Measurements from ENCODE around the gene CABLES1.
"Not testable (repeated sequence)": the region's sequence is repeated elsewhere in the genome, so short reads cannot be mapped to it uniquely, and the experiment has no call there.

Gene CABLES1

GRCh38 chr18:23143016-23143814, 7.9 kb downstream of the CABLES1 start:
- no peak for DNase-seq

GRCh38 chr18:23143815-23144261, 8.6 kb downstream of the CABLES1 start:
- DNase-seq: no peak

GRCh38 chr18:23144640-23145039, 9.4 kb downstream of the CABLES1 start:
- DNase-seq: no peak

- no peak for DNase-seq
Observed at GRCh38 chr18:23145621-23146020, 10.3 kb downstream of the CABLES1 start.

GRCh38 chr18:23146861-23147469, 11.7 kb downstream of the CABLES1 start:
- DNase-seq: no peak

DNA sequence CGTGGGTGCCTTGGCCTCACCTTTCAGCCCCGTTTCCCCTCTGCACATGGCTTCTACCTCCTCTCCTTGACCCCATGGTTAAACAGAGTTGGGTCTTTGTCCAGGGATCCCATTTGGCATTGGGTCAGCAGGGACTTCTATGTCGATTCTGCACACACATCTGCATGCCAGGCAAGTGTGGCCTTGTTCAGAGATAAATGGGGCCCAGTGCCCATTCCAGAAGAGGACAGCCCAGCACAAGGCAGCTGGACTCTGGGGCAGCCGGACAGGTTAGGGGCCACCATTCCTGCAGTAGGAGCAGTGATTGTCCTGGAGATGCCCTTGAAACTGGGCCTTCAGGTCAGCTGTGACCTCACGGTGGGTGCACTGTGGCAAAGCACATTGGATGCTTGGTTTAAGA, 13.1 kb downstream of the CABLES1 start:
- no peak for DNase-seq

- DNase-seq: no peak
Observed at GRCh38 chr18:23149570-23149969, 14.3 kb downstream of the CABLES1 start.

DNA sequence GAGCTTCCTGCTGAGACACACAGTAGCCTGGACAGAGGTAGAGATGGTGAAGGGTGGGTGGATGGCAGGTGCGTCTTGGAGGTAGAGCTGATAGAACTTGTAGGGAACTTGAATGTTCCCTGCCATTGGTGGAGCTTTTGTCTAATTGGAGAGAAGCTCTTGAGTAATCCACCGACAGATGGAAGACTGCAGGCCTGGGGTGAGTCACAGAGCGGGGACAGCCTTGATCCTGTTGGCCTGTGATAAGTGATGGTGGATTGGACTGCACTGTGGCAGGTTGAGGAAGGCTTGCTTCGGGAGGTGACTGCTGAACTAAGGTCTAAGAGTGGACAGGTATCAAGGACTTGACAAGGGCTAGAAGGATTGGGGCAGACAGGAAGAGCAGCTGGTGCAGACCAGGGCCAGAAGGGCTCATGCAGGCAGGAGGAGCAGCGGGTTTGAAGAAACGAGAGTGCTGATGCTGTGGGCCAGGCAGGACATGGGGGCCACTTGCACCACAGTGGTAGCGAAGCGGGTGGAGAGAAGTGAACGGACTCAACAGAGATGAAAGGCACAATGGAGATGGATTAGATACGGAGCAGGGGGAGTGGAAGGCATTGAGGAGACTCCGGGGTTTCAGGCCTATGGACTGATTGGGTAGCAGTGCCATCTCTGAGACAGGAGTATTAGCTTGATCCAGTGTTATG, 16.3 kb downstream of the CABLES1 start:
- DNase-seq: no peak

GRCh38 chr18:23154030-23154429, 18.7 kb downstream of the CABLES1 start:
- no peak for DNase-seq

GRCh38 chr18:23154823-23155500, 19.7 kb downstream of the CABLES1 start:
- no peak for DNase-seq

DNA sequence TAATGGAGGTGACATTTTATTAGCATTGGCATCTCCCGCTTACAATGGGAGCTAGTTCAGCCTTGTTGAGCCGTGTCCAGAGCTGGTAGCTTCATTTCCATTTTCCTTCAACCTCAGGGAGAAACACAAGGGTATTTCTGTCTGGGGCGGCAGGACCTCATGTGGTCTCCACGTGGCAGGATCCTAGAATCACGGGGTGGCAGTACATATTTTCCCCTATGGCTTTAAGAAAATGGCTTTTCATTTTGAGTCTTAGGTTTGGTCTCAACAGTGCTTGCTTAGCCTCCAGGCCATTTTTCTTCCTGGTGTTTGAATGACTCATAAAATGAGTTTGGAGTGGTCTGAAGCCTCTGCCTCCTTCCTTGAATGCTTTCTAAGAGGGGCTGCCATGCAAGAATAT, 20.3 kb downstream of the CABLES1 start:
- no peak for DNase-seq

DNA sequence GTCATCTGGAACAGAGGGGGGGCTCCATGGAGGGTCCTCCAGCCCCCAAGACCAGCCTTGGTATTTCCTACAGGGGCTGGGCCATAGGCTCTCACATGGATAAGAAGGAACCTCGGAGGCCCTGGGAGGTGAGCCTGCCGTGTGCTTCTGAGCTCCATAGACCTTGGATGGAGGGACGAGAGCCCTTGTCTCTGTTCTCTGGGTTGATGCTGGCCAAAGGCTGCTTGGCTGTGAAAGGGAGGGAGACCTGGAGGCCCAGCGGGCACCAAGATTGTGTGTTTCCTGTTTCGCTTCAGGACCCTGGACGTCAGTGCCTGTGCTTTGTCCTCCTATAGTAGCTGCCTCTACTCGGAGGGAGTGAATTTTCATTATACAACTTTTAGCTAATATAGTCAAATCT, 20.8 kb downstream of the CABLES1 start:
- DNase-seq: no peak

DNA sequence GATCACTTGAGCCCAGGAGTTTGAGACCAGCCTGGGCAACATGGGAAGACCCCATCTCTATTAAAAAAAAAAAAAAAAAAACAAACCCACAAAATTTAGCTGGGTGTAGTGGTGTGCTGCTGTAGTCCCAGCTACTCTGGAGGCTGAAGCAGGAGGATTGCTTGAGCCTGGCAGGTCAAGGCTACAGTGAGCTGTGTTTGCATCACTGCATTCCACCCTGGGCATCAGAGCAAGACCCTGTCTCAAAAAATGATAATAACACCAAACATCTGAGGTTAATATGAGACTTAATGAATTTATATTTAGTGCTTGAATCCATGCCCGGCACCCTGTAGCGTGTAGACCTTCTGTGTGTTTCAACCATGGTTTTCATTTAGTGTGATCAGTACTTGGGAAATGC, 22.8 kb downstream of the CABLES1 start:
- DNase-seq: no peak

GRCh38 chr18:23158884-23159283, 23.6 kb downstream of the CABLES1 start:
- not testable (repeated sequence) for DNase-seq

DNA sequence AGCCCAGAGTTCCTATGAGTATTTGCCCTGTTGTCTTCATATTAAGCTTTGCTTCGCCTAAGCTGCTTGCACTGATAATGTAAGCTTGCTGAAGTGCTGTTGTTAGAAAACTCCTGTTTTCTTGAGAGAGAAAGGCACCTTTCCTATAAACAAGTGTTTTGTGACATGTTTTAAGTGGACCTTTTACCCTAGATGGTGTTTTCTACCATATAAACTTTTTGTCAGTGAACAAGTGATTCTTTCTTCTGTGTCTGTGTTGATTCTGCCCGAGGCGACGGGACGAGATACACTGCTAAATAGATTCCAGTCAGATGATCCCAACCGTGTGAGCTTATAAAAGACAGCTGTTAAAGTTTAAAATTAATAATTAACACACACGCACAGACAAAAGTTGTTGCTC, 24.1 kb downstream of the CABLES1 start:
- DNase-seq: no peak

DNA sequence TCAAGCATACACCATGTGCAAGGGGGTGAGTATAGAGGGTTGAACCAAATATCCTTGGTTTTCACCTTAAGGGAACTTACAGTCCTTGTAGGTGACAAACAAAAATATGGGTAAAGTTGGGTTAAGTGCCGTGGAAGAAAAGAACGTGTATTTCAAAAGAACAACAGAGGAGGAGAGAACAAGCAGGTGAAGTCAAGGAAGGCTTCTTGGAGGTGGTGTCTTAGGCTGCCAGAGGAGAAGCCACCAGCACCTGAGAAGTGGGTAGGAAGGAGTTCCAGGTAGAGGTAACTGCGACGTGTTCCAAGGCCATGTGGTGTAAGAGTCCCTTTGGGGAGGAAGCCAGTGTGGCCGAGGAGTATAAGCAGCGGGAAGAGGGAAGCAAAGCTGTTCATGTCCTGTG, 27.2 kb downstream of the CABLES1 start:
- no peak for DNase-seq

DNA sequence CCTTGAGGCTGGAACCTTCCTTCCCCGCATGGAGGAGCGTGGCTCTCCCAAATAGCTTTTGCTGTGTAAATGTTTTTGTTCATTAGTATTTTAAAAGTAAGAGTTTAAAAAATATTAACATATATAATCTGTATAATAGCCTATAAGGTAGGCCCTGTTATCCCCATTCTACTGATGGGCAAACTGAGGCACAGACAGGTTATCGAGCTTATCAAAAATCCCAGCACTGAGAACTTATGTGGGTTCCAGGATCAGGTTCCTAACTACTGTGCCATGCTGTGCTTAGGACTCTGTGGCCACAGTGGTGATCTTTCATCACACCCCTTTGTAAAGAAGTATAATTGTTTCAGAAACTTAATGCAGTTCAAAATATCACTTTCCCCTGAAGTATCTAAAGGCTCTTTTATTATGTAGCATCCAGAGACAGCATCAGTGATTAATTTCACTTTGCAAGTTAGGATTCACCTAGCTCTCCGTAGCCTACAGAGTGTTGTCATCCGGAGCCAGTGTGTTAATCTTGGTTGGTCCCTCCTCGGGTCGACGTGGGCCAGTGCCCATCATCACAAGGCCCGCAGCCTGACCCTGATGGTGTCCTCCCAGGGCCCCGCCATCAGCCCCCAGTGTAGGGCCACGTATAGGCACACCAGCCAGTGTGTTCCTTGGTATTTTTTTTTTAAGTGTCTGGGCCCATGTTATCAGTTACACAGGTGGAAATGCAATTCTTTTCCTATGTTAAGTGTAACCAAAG, 28.7 kb downstream of the CABLES1 start:
- DNase-seq: no peak

- DNase-seq: no peak
Observed at GRCh38 chr18:23165271-23166068, 30.2 kb downstream of the CABLES1 start.

DNA sequence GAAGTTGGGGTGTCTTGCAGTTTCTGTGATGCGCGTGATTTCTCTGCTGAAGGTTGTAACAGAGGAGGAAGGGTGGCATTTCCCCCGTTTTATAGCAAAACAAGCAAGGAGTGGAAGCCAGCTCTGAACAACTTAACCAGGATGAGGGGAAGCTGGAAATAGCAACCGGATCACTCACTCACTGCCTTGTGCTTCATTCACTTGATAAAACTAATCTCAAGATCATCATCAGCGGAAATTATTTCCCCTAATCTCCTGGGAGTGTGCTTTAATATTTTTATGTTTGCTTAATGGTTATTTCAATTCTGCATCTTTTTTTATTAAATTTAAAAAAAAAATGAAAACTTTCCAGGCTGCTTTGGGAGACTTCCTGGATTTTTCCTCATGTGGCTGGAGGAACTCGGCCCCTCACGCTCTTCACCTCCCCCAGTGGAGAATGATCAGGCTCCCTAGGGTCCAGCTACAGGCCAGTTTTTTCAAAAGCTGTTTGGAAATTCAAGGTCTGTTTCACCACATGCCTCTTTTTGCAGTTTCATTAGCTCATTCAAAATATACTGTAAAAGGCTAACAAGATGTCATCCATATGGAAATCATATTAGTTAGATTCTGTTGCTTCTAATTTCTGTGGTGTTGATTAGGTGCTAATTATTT, 31.7 kb downstream of the CABLES1 start:
- DNase-seq: no peak

DNA sequence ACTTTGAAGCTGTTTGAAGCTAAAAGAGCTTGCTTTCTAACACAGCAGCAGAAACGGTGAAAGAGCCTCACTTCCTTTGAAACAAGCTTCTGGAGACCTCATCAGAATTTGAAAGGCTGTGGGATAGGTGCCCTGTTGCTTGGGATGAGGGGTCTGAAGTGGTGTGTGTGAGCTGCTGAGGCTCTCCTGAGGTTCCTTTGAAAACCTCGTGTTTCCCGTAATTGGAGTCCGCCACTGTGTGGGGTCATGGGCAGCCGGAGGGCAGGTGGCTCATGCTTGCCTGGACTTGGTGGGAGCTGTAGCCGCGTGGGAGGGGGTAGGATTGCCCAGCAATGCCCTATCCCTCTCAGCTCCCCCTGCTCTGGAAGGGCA, 34.4 kb downstream of the CABLES1 start:
- no peak for DNase-seq

- DNase-seq: no peak
Observed at GRCh38 chr18:23170137-23170536, 34.9 kb downstream of the CABLES1 start.

Measured in SHP77 (cell line).